Measurements from ENCODE around the gene UHRF1. TPM values are rescaled to one million over a fixed set of nuclear protein-coding genes. Genes with fewer than 3 reads are reported as not detected.

The UHRF1 gene
- total RNA-seq, 1 donor from 2014 or later = 5.3 TPM

DNA sequence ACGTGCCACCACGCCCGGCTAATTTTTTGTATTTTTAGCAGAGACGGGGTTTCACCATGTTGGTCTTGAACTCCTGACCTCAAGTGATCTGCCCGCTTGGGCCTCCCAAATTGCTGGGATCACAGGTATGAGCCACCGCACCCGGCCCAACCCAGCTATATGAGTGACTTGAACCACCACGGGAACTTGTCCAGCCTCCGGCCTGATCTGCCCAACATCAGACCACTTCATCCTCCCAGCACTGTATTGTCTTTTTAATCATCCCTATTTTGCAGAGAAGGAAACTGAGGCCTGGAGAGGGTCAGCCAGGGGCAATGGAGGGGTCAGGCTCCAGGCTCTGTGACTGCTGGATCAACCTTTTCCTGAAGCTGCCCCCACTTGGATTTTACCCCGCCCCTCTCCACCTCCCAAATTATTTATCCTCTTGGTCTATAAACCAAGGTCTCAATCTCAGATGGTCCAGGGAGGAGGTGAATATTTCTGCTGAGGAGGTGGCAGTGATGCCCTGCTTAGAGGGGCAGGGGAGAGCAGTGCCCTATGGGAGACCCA, 40.9 kb upstream of the UHRF1 start:
- Histone ChIP-seq H3K27me3 (ENCODE audit: control insufficient read depth, insufficient read depth, low read length) (no peaks in the 10 kb centered on the region), H3K4me3 (ENCODE audit: low read depth, low read length) (no peak overlapping the region)
- TF ChIP-seq, protein P1, sequence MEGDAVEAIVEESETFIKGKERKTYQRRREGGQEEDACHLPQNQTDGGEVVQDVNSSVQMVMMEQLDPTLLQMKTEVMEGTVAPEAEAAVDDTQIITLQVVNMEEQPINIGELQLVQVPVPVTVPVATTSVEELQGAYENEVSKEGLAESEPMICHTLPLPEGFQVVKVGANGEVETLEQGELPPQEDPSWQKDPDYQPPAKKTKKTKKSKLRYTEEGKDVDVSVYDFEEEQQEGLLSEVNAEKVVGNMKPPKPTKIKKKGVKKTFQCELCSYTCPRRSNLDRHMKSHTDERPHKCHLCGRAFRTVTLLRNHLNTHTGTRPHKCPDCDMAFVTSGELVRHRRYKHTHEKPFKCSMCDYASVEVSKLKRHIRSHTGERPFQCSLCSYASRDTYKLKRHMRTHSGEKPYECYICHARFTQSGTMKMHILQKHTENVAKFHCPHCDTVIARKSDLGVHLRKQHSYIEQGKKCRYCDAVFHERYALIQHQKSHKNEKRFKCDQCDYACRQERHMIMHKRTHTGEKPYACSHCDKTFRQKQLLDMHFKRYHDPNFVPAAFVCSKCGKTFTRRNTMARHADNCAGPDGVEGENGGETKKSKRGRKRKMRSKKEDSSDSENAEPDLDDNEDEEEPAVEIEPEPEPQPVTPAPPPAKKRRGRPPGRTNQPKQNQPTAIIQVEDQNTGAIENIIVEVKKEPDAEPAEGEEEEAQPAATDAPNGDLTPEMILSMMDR (IDR thresholded peaks at IDR 0.05; ENCODE audit: insufficient read depth, low read length, severe bottlenecking) = no peak

DNA sequence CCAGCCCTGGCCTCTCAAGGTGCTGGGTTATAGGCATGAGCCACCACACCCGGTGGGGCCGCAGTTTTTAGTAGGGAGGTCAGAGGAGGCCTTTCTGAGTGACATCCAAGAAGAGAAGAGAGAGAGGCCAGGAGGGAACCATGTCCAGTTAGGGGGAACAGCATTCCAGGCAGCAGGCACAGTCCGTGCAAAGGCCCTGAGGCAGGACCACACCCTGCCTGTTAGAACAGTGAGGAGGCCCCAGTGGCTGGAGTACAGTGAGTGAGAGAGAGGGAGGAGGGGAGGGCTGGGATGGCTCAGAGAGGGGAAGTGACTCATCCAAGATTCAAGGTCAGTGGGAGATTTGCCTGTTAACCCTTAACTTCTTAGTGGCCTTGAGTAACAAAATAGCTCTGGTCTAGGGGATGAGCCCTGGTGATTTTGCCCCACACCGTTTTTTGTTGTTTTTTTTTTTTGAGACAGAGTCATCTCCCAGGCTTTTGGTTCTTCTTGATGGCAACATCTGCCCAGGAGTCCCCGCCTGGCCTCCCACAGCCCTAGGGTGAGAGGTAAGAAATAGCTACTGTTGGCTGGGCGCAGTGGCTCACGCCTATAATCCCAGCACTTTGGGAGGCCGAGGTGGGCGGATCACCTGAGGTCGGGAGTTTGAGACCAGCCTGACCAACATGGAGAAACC, 39.1 kb upstream of the UHRF1 start:
- Histone ChIP-seq H3K4me3 (ENCODE audit: low read depth, low read length) (no peak overlapping the region), H3K36me3 (ENCODE audit: control insufficient read depth, insufficient read depth, low read length) (no peaks in the 10 kb centered on the region), H3K27me3 (ENCODE audit: control insufficient read depth, insufficient read depth, low read length) (no peaks in the 10 kb centered on the region)
- FAIRE-seq (no peak), DNase-seq (ENCODE audit: low read depth) (peak; percentile 89)
- TF ChIP-seq, protein P1 (IDR thresholded peaks at IDR 0.05; ENCODE audit: insufficient read depth, low read length, severe bottlenecking) = no peak

More for the DNA sequence above, 40.9 kb upstream of the UHRF1 start:
- DNase-seq (ENCODE audit: low read depth) = no peak
- FAIRE-seq = no peak
- H3K36me3 ChIP-seq (ENCODE audit: control insufficient read depth, insufficient read depth, low read length) = no peaks in the 10 kb centered on the region

DNA sequence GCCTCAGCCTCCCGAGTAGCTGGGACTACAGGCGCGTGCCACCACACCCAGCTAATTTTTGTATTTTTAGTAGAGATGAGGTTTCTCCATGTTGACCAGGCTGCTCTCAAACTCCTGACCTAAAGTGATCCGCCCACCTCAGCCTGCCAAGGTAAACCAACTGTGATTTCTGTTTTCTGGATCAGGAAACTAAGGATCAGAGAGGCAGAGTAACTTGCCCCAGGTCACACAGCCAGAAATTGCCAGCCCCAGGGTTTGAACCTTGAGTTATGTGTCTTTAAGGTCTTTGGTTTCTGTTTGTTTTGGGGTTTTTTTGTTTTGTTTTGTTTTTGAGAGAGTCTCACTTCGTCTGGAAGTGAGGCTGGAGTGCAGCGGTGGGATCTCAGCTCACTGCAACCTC, 37.6 kb upstream of the UHRF1 start:
- Histone ChIP-seq H3K4me3 (ENCODE audit: low read depth, low read length) (no peak overlapping the region), H3K27me3 (ENCODE audit: control insufficient read depth, insufficient read depth, low read length) (no peaks in the 10 kb centered on the region), H3K36me3 (ENCODE audit: control insufficient read depth, insufficient read depth, low read length) (no peaks in the 10 kb centered on the region)
- no peak for DNase-seq (ENCODE audit: low read depth)
- TF ChIP-seq, protein P1 (IDR thresholded peaks at IDR 0.05; ENCODE audit: insufficient read depth, low read length, severe bottlenecking) = no peak
- no peak for FAIRE-seq

DNA sequence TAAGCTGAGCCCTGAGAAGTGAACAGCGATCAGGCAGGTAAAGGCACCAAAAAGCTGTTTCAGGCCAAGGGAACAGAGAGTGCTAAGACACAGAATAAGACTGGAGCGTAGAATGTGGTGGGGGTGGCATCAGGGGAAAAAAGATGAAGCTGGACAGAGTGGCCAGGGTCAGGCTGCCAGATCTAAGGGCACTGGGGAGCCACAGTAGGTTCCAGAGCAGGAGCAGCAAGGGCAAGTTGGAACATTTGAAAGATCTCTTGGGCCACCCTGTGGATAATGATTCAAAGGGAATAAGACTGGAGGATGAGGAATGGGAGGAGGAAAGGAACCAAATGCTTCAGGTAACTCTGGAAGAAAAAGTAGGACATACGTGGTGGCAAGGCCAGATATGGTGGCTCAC, 35.4 kb upstream of the UHRF1 start:
- FAIRE-seq (no peak), DNase-seq (ENCODE audit: low read depth) (no peak)
- TF ChIP-seq, protein P1 (IDR thresholded peaks at IDR 0.05; ENCODE audit: insufficient read depth, low read length, severe bottlenecking) = no peak
- Histone ChIP-seq H3K4me3 (ENCODE audit: low read depth, low read length) (no peak overlapping the region), H3K36me3 (ENCODE audit: control insufficient read depth, insufficient read depth, low read length) (no peaks in the 10 kb centered on the region), H3K27me3 (ENCODE audit: control insufficient read depth, insufficient read depth, low read length) (no peaks in the 10 kb centered on the region)

DNA sequence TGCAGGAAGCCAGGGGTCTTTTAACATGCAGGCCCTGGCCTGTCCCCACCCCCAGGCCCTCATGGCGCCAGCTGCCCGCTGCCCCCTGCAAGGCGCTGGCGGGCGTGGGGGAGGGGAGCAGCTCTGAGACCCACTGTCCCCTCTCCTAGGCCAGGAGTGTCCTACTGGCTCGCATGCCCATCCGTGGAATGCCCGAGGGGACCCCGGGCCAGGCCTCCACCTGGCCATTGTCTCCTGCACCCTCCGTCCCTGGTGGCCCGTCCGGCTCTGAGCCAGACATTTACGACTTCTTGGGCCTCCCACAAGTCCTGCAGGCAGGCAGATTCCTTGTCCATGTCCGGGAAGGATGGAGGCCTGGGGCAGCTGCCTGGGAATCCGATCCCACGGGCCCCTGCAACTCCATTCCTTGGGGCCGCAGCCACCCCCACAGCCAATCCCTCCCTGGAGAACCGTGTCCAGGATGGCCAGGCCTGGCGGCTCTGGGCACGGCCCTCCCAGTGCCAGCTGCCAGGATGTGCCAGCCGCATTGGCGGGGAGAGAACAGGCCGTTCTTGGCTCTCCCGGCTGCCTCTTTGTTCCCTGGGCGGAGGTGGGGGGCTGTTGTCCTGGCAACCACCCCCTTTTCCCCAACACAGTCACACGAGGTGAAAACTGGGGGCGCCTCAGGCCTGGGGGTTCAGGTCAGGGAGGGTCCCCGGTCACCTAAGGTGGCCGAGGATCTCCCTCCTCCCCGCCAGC, 31.4 kb upstream of the UHRF1 start:
- no peaks in the 10 kb centered on the region for H3K27me3 ChIP-seq (ENCODE audit: control insufficient read depth, insufficient read depth, low read length)
- DNase-seq (ENCODE audit: low read depth) = no peak
- no peak for FAIRE-seq

More for the DNA sequence above, 31.4 kb upstream of the UHRF1 start:
- no peaks in the 10 kb centered on the region for H3K36me3 ChIP-seq (ENCODE audit: control insufficient read depth, insufficient read depth, low read length)
- TF ChIP-seq, protein P1 (IDR thresholded peaks at IDR 0.05; ENCODE audit: insufficient read depth, low read length, severe bottlenecking) = no peak
- H3K4me3 ChIP-seq (ENCODE audit: low read depth, low read length) = no peak overlapping the region
